NCI-H345 treated with DMSO at 0.1 percent for 48 hours (cell line): ENCODE data around the gene COPB1.
"Not testable (repeated sequence)": the region's sequence is repeated elsewhere in the genome, so short reads cannot be mapped to it uniquely, and the experiment has no call there.

ENCODE experiments used
- DNase-seq: peaks from one replicate; lab custom pipeline; 2025; ENCODE audit not compliant: unreplicated experiment; lab: John Stamatoyannopoulos, UW

Gene COPB1

DNA sequence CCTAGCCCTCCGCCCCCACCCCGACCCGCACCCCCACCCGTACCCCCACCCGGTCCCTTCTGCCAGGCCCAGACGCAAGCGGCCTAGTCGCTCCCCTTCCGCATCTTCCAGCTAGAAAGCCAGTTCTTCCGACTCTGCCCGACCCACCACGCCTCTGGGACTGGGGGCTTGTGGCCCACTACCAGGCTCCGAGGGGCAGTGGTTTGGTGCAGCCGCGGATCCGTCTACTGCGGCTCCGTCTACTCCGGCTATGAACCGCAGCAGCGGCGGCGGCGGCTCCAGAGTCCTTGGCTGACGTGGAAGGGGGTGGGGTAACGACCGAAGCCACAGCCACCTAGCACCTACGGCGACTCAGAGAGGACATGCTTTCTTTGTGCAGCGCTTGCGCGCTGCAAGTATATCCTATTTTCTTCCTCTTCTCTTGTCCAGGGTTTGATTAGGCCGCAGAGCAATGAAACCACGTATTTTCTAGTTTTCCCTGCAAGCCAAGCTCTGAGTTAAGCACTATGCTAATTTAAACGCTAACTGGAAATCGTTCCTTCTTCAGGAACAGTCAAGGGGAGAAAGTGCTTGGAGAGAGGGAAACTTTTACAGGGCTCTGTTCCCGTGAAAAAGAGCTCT, at the start of gene COPB1:
TSS of gene COPB1 (minus strand) at position 252 of the 621 bp plus-strand sequence. CDS start 883 bp downstream, outside the sequence.
- DNase-seq = peak; percentile 84

- no peak for DNase-seq
Measured at GRCh38 chr11:14547440-14547839, 47.8 kb upstream of the COPB1 start.

DNA sequence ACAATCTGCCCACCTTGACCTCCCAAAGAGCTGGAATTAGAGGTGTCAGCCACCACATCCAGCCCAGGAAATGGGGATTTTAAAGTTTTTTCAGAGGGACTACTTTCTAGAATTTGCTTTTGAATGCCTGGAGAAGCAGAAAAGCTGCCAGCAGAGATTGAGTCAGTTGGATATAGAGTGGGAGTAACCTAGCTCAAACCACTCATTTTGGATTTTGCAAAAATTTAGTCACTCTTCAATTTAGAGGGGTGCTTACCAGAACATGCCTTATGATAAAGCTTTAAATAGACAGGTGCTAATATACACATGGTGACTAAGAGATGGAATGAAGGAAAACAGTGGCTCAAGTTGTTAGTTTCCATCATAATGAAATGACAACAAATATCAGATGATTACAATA, 47.1 kb upstream of the COPB1 start:
- no peak for DNase-seq

- no peak for DNase-seq
Measured at GRCh38 chr11:14544611-14545010, 45.0 kb upstream of the COPB1 start.

DNA sequence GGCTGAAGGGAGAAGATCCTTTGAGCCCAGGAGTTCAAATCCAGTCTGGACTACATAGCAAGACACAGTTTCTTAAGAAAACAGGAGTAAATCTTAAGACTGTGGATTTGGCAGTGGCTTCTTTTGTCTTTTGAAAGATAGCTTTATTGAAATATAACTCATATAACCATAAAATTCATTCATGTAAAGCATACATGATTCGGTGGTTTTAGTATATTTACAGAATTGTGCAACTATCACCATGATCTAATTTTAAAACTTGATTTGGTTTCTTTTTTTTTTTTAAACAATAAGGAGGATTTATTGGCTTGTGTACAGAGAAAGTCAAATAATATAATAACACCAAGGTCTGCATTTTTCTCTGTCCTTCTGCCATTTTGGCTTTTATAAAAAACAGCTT, 43.6 kb upstream of the COPB1 start:
- DNase-seq = no peak

GRCh38 chr11:14542324-14542723, 42.7 kb upstream of the COPB1 start:
- DNase-seq = peak; percentile 83

DNA sequence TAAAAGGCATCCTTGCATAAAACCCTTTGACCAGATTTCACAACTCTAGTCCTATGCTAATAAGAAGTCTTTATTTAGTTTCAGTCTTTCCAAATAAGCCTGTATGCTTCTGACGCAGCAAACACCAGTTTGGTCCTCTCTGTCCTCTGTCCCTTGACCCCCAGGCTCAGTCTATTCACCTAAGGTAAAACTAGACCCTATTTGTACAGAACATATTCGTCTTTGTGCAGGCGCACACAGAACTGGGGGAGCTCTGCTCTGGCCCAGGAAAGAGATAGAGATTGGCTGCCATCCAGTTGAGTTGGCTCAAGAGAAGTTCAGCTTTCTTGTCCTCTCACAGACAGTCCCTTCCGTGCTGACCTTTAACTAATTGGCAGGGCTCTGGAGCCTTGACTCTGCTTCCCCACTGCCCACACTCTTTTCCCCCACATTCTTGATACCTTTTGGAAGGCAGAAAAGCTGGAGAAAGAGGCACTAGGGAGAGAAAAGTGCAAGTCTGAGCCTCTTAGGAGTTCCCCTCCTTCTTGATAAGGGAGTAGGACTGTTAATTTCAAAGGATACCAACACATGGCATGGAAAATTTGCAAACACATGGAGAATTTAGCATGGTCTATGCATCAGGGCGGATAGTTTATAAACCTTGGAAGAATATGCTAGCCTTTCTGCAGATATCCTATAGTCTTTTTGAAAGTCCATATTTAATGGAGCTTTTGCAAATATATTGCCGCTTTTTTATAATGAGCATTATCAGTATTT, 41.8 kb upstream of the COPB1 start:
- DNase-seq = no peak

DNA sequence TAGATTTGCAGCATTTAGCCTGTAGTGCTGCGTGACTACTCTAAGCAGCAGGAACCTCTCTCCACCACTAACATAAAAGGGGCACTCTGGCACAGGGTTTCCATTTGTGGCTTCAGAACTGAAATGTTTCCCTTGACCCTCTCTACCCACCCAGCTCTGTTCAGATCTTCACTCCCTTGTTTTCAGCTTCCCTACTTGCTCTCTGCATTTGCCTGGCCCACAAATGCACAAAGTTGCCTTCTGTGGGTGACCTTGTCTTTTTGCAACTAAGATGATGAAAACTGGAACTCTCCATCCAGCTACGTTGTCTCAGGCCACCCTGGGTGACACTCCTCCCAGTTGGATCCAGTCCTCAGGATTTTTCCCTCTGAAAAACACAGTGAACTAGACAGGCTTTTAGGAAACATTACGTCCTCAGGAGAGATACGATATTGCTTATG, 40.4 kb upstream of the COPB1 start:
- no peak for DNase-seq

DNA sequence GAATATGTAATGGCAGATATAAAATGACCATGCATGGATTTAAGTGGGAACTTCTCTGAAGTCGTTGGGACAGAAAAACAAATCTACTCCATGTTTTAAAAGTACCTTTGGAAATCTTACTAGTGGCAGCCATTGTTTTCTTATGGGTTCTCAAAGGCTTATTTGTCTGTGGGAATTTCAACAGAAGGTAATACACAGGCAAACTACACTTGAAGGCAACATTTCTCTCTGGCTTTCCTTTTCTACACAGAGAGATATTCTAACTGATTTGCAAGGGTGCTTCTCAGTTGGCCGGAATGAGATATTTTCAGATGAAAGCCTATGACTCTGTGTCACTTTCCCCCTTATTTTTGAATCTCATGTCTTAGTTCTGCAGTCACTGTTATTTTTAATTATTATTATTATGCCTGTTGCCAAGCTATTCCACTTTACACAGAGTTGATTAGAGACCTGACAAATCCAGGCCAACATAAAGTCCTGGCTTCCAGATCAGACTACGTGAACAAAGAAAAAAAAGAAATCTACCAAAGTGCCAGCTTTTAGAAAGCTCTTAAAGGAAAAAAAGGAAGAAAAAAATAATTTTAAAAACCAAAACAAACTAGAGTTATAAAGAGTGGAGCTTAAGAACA, 39.4 kb upstream of the COPB1 start:
- no peak for DNase-seq

- no peak for DNase-seq
Measured at GRCh38 chr11:14538271-14538925, 38.8 kb upstream of the COPB1 start.

GRCh38 chr11:14537134-14537599, 37.6 kb upstream of the COPB1 start:
- DNase-seq = peak; percentile 15

- not testable (repeated sequence) for DNase-seq
Measured at GRCh38 chr11:14535166-14535565, 35.6 kb upstream of the COPB1 start.

DNA sequence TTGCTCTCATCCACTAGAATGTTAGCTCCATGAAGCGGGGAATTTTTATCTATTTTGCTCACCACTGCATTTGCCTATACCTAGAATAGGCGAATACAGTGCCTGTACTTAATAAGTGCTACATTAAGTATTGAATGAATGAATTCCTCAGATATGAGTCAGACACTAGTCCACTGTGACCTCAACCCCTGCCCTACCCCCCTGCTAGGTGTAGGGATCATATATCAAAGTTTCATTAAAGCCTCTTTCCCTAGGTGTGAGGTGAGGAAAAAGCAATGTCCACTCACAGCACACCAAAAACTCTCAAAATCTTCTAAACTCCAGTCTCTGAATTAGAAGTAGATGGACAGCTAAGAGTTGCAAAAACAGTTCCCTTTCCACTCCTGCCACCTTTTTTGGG, 30.3 kb upstream of the COPB1 start:
- DNase-seq = no peak

- DNase-seq = no peak
Measured at GRCh38 chr11:14529321-14529720, 29.7 kb upstream of the COPB1 start.

DNA sequence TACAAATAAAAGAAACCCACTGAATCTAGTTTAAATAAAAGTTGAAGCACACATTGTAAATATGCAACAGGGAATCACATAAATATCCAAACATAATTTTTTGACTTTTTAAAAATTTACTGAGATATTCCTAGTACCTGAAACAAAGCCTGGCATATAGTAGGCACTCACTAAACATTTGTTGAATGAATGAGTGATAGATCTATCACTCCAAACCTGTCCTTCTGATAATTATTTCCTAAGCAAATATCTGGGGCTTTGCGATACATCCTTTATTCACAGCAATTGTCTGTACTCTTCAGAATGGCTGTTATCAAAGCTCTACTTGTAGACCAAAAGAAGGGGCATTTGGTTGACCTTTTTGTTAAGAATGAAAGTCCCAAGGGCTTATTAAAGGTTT, 23.2 kb upstream of the COPB1 start:
- DNase-seq = no peak

DNA sequence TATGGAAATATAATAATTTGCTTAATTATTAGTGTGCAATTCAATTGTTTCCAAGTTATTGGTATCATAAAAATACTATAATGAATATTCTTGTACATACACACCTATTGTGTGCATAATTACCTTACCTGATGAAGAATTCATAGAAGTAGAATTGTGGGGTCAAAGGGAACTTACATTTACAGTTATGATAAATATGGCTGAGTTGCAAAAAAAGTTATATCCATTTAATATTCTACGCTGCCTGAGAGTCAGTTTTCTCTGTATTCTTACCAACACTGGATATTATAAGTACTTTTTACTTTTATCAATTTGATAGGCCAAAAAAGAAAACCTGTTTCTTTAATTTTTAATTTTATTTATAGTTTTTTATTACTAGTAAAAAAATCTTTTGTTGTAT, 22.6 kb upstream of the COPB1 start:
- no peak for DNase-seq

DNA sequence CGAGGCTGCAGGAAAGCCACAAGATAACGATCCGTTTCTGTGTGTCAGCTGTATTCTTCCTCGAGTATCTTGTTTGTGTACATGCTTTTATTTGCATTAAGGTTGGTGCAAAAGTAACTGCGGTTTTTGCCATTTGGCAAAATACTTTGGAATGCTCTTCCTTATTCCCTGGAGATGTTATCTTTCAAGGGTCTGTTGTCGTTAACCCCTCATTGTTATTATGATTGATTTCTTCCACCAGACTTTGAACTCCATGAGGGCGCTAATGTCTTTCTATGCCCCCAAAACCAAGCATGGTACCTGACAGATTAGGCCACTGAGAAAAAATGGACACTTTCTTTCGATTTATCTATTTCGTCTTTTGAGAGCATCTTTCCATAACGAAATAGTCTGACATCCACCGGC, 21.1 kb upstream of the COPB1 start:
- no peak for DNase-seq

DNA sequence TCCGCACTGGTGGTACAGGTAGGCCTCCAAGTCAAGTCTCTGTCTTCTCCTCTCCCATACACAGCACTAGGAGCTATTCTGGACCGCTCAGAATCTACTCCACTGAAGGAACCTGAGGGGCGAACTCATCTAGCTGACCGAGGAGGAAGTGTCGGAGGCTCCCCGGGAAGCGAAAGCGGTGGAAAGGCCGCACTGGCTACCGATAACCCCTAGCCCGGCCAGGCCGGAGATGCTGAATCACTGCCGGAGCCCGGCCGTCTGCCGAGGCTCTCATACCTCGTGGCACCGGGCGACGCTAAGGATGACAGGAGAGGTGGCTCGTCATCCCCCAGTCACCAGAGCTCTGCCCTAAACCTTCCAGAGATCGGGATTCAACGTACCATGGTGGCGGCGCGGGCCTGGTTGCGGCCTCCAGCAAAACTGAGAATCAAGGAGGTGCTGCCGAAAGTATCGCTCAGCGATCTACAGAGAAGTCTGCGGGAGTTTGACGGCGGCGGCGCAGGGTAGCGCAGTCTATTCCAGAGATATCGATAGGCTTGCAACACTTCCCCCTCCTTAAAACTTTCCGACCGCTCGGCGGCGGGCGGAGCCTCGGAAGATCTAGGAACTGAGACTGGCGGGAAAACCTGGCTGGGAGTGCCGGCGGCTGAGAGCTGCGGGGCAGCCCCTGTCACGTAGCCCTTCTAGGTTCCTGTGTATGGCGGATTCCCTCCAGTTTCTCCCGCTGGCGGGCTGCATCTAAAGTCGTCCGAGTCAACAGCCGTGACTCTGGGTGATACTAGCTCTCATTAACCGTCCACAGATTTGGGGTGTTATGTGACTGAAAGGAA, 20.5 kb upstream of the COPB1 start, which contains the start of gene PSMA1:
TSS of gene PSMA1 (minus strand) at position 470 of the 830 bp plus-strand sequence. CDS start at position 383, 87 bp downstream.
- peak; percentile 95 for DNase-seq

GRCh38 chr11:14519597-14519916, 19.9 kb upstream of the COPB1 start:
- DNase-seq = no peak

DNA sequence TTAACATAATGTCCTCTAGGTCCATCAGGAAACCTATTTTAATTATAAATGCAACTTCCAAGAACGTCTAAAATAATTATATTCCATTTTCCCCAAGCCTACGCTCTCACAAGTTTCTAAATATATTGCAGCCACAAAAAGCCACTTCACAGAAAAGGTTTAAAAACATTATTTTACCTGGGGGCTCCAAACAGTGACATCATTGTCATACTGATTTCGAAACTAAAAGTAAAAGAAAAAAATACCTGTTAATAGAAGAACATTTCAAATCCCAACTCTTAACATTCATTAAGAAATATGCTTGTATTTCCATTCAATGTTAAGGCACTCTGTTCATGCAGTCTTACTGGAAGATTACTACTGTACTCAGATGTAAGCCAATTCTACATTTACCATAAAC, 19.2 kb upstream of the COPB1 start:
- no peak for DNase-seq

GRCh38 chr11:14513800-14514199, 14.2 kb upstream of the COPB1 start:
- DNase-seq = no peak
